Progenitor cell of endocrine pancreas (in vitro differentiated cells): ENCODE results near the gene CHL1. TPM values are rescaled to one million over a fixed set of nuclear protein-coding genes. Genes with fewer than 3 reads are reported as not detected.

ENCODE experiments used
- DNase-seq: peaks from one replicate; pipeline ENCODE4 v3.0.0; 2021; ENCODE audit warnings: low spot score; ENCODE audit not compliant: unreplicated experiment
- H3K27ac Mint-ChIP-seq: 2 replicates; pipeline ENCODE4 v1.8.0; 2021; ENCODE audit warnings: mild to moderate bottlenecking, moderate library complexity, mixed read lengths
- H3K27me3 Mint-ChIP-seq: 2 replicates; pipeline ENCODE4 v1.8.0; 2021; ENCODE audit warnings: mixed read lengths
- H3K36me3 Mint-ChIP-seq: 2 replicates; pipeline ENCODE4 v1.8.0; 2022; ENCODE audit warnings: mixed read lengths; ENCODE audit not compliant: insufficient read depth
- H3K4me1 Mint-ChIP-seq: 2 replicates; pipeline ENCODE4 v1.8.0; 2021; ENCODE audit warnings: low read depth, mixed read lengths
- H3K4me3 Mint-ChIP-seq: 2 replicates; pipeline ENCODE4 v1.8.0; 2021; ENCODE audit warnings: low read depth, mild to moderate bottlenecking, moderate library complexity, mixed read lengths
- H3K9me3 Mint-ChIP-seq: 2 replicates; pipeline ENCODE4 v1.8.0; 2021; ENCODE audit warnings: low read depth, mixed read lengths
- CTCF ChIP-seq: fragments of 200-600 bp; sonication (generic); IDR thresholded peaks from one replicate; pipeline ENCODE4 v1.5.0; 2021; ENCODE audit warnings: antibody characterized with exemption, mild to moderate bottlenecking; ENCODE audit not compliant: unreplicated experiment
- long read RNA-seq: library from polyadenylated mRNA; unstranded; transcript quantifications from one replicate; pipeline ENCODE4 v2.0.0, GENCODE V29; 2020
- total RNA-seq: library from RNA; stranded (reverse); gene quantifications from 2 replicates; pipeline ENCODE4 v1.2.1, GENCODE V29; 2021

Gene CHL1
- total RNA-seq, result 24.7 and 32.5 TPM in 2 replicates
- long read RNA-seq, partial matches to known transcripts, result 5 of 14 reads
- long read RNA-seq, other reads (novel, unspliced or antisense), result 9 of 14 reads

GRCh38 chr3:196311-197148 lies at the start of gene CHL1:
CHL1 (plus strand) TSS chr3:196763; CDS start chr3:319777, 123,014 bp downstream.
- no peak for TF ChIP-seq CTCF
- DNase-seq, result peak; percentile 34
- peaks cover 55% of the 10 kb centered on the region for H3K27me3 Mint-ChIP-seq
- H3K9me3 Mint-ChIP-seq, result peaks cover 12% of the 10 kb centered on the region
- H3K4me3 Mint-ChIP-seq, result peak within 1 kb of the TSS; percentile 87
- H3K4me1 Mint-ChIP-seq, result peaks cover 11% of the 10 kb centered on the region
- H3K36me3 Mint-ChIP-seq, result no peaks in the 10 kb centered on the region
- H3K27ac Mint-ChIP-seq, result peak within 1 kb of the TSS; percentile 41

DNA sequence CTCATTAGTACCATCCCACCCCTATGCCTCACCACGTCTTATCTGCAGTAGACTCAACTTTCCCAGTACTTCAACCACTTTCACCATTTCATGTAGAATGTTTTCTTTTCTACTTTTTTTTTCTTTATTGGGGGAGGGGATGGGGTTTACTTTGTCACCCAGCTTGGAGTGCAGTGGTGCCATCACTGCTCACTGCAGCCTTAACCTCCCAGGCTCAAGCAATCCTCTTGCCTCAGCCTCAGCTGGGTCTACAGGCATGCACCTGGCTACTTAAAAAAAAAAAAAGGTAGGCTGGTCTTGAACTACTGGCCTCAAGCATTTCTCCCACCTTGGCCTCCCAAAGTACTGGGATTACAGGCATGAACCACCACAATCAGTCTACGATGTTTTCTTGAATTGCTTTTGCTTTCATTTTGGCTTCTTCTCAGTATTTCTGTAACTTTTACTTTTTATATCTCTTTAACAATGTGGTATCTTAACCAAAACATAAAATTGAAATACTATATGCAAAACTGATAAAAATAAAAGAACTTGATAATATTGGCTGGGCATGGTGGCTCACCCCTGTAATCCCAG lies 44.9 kb upstream of the CHL1 start:
- H3K27ac Mint-ChIP-seq, result no peak overlapping the region
- H3K4me3 Mint-ChIP-seq, result no peak overlapping the region
- peaks cover 18% of the 10 kb centered on the region for H3K27me3 Mint-ChIP-seq
- H3K9me3 Mint-ChIP-seq, result no peaks in the 10 kb centered on the region
- TF ChIP-seq CTCF, result no peak
- no peaks in the 10 kb centered on the region for H3K36me3 Mint-ChIP-seq
- peaks cover 3% of the 10 kb centered on the region for H3K4me1 Mint-ChIP-seq
- no peak for DNase-seq

- peaks cover 25% of the 10 kb centered on the region for H3K27me3 Mint-ChIP-seq
- H3K27ac Mint-ChIP-seq, result no peak overlapping the region
- no peaks in the 10 kb centered on the region for H3K36me3 Mint-ChIP-seq
- H3K9me3 Mint-ChIP-seq, result no peaks in the 10 kb centered on the region
- no peak for DNase-seq
- H3K4me1 Mint-ChIP-seq, result no peaks in the 10 kb centered on the region
- no peak overlapping the region for H3K4me3 Mint-ChIP-seq
- TF ChIP-seq CTCF, result no peak
Measured at GRCh38 chr3:159974-160373, 36.6 kb upstream of the CHL1 start.

DNA sequence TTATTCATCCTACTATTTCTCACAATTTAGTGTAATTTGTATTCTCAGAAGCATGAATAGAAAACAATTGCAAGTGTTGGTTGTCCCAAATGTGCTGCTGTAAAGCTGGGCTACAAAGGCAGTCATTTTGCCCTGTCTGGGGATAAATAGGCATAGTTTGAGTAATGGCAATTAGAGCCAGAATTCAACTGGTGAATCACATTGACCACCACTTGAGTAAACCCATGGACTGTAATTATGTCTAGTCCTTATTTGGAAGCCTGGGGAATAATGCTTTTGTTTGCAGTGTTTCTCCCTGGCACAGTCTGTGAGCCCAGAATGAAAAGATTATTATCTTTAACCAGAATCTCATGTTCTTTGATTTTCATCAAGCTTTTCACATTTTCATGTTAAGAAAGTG lies 30.5 kb upstream of the CHL1 start:
- no peaks in the 10 kb centered on the region for H3K9me3 Mint-ChIP-seq
- H3K27ac Mint-ChIP-seq, result no peak overlapping the region
- no peak overlapping the region for H3K4me3 Mint-ChIP-seq
- no peak for DNase-seq
- H3K4me1 Mint-ChIP-seq, result no peaks in the 10 kb centered on the region
- H3K36me3 Mint-ChIP-seq, result no peaks in the 10 kb centered on the region
- TF ChIP-seq CTCF, result no peak
- peaks cover 19% of the 10 kb centered on the region for H3K27me3 Mint-ChIP-seq

- no peak overlapping the region for H3K4me3 Mint-ChIP-seq
- no peak overlapping the region for H3K27ac Mint-ChIP-seq
Measured at GRCh38 chr3:166799-167198, 29.8 kb upstream of the CHL1 start.

More at GRCh38 chr3:166799-167198, 29.8 kb upstream of the CHL1 start:
- H3K9me3 Mint-ChIP-seq, result no peaks in the 10 kb centered on the region
- TF ChIP-seq CTCF, result no peak
- peaks cover 19% of the 10 kb centered on the region for H3K27me3 Mint-ChIP-seq
- no peaks in the 10 kb centered on the region for H3K36me3 Mint-ChIP-seq
- DNase-seq, result no peak
- H3K4me1 Mint-ChIP-seq, result no peaks in the 10 kb centered on the region
